BJ (cell line): Measurements from ENCODE around the gene HMCN1. TPM values are rescaled to one million over a fixed set of nuclear protein-coding genes. Genes with fewer than 3 reads are reported as not detected.

ENCODE experiments used
- CTCF ChIA-PET: fragments of 350-600 bp; formaldehyde crosslinking; extraction: SDS; loops from one replicate; lab custom pipeline; 2021; ENCODE audit warnings: antibody characterized with exemption, inconsistent platforms; lab: Yijun Ruan, JAX
- POLR2A ChIA-PET: fragments of 300-600 bp; sonication (Branson Sonifier 250); formaldehyde crosslinking; extraction: SDS; loops from one replicate; lab custom pipeline; 2021; ENCODE audit warnings: antibody characterized with exemption; lab: Charles Lee
- DNase-seq: peaks from one replicate; pipeline ENCODE4 v3.0.0-alpha.2; 2011; ENCODE audit warnings: low read depth
- H3K27me3 ChIP-seq: 2 replicates; pipeline ENCODE4 v1.6.0; 2011; ENCODE audit warnings: low read length; ENCODE audit not compliant: control insufficient read depth, insufficient read depth
- H3K36me3 ChIP-seq: 2 replicates; pipeline ENCODE4 v1.5.1; 2011; ENCODE audit warnings: low read length; ENCODE audit not compliant: control insufficient read depth, insufficient read depth
- H3K4me3 ChIP-seq: 2 replicates; pipeline ENCODE4 v1.5.1; 2011; ENCODE audit warnings: low read depth, mild to moderate bottlenecking, control low read depth, low read length
- CTCF ChIP-seq: IDR thresholded peaks from 2 replicates; pipeline ENCODE4 v1.5.1; 2011; ENCODE audit warnings: low read depth, mild to moderate bottlenecking, control low read depth, inconsistent platforms, low read length, moderate library complexity; ENCODE audit not compliant: insufficient read depth
- polyA plus RNA-seq: library from polyadenylated mRNA; depleted of rRNA; stranded (reverse); fragments of >200 nt; gene quantifications from 2 replicates; pipeline ENCODE4 v1.2.3, GENCODE V29; 2011

The HMCN1 gene
- polyA plus RNA-seq, 1 experiment = 13.3 TPM

GRCh38 chr1:186113461-186113860 lies 379.3 kb downstream of the HMCN1 start:
- TF ChIP-seq CTCF = no peak
- Histone ChIP-seq H3K36me3 (no peaks in the 10 kb centered on the region), H3K4me3 (no peak overlapping the region), H3K27me3 (no peaks in the 10 kb centered on the region)
- DNase-seq = peak; percentile 14
- ChIA-PET POLR2A (interaction anchor here (0.5 kb wide), 1 partner anchor 11 kb away, joined by 3 read pairs; no protein-coding TSS in a partner anchor), CTCF (interaction anchor here (0.8 kb wide), 1 partner anchor 42 kb away, joined by 3 read pairs; no protein-coding TSS in a partner anchor)

GRCh38 chr1:186118724-186119123 lies 384.5 kb downstream of the HMCN1 start:
- POLR2A ChIA-PET = no interaction called here
- Histone ChIP-seq H3K36me3 (no peaks in the 10 kb centered on the region), H3K4me3 (no peak overlapping the region), H3K27me3 (no peaks in the 10 kb centered on the region)
- CTCF ChIA-PET = interaction anchor here (1.0 kb wide), 1 partner anchor 9 kb away, joined by 4 read pairs; no protein-coding TSS in a partner anchor
- DNase-seq = no peak
- no peak for TF ChIP-seq CTCF

GRCh38 chr1:186122837-186123236 lies 388.6 kb downstream of the HMCN1 start:
- H3K4me3 ChIP-seq = no peak overlapping the region
- ChIA-PET POLR2A (no interaction called here), CTCF (no interaction called here)
- no peak for TF ChIP-seq CTCF
- no peaks in the 10 kb centered on the region for H3K36me3 ChIP-seq
- no peak for DNase-seq
- no peaks in the 10 kb centered on the region for H3K27me3 ChIP-seq

- TF ChIP-seq CTCF = no peak
- Histone ChIP-seq H3K4me3 (no peak overlapping the region), H3K27me3 (no peaks in the 10 kb centered on the region), H3K36me3 (no peaks in the 10 kb centered on the region)
- CTCF ChIA-PET = no interaction called here
- DNase-seq = no peak
- POLR2A ChIA-PET = no interaction called here
Measured at GRCh38 chr1:186125035-186125434, 390.8 kb downstream of the HMCN1 start.

- TF ChIP-seq CTCF = no peak
- ChIA-PET POLR2A (no interaction called here), CTCF (no interaction called here)
- Histone ChIP-seq H3K27me3 (no peaks in the 10 kb centered on the region), H3K4me3 (no peak overlapping the region), H3K36me3 (no peaks in the 10 kb centered on the region)
- no peak for DNase-seq
Measured at GRCh38 chr1:186125511-186125910, 391.3 kb downstream of the HMCN1 start.
